ENCODE data around the gene CARTPT. TPM values are rescaled to one million over a fixed set of nuclear protein-coding genes. Genes with fewer than 3 reads are reported as not detected.

Gene CARTPT
- not detected in 2 replicates for total RNA-seq

GRCh38 chr5:71719063-71719964, at the start of gene CARTPT:
Gene CARTPT, plus strand, starts transcription at chr5:71719275. Its CDS starts 19 bp downstream, at chr5:71719294.

Other genes starting within 250 kb of the CARTPT start
- gene MCCC2, start 131.9 kb upstream of the CARTPT start, total RNA-seq: 16.5 and 21.7 TPM in 2 replicates